GM18951 (cell line): ENCODE measurements around the gene CARD11.
A peak's percentile ranks its signal among the peaks of the same experiment; 100 is the strongest.

Experiments
- POLR2A ChIP-seq: IDR thresholded peaks from 4 replicates; pipeline ENCODE4 v1.6.1; 2011; ENCODE audit warnings: mild to moderate bottlenecking; ENCODE audit not compliant: insufficient read length, insufficient read depth; ENCODE audit errors: extremely low read depth
- in situ Hi-C: fragments of 300-500 bp; cut with MboI; formaldehyde crosslinking; loops from one replicate; pipeline ENCODE4 v1.12.0; 2022; ENCODE audit warnings: low sequenced_read_pairs, mixed read lengths, inconsistent platforms; ENCODE audit not compliant: unreplicated experiment

The CARD11 gene

DNA sequence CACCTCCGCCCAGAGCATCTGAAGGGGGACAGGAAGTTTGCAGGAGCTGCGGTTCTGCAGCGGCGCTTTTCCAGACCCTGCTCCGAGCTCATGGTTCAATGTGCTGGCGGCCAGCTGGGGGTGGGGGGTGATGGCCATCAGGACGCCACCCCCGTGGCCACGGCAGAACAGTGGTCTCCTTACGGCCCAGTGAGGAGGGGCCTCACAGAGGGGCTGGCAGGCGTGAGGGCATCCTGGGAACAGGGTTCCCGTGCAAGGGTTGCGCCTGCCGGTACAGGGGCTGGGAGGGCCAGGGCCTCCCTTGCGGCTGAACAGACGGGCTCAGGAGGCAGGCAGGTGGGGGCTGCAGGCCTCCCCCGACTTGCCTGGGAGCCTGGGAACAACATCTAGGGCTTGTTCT, 160.6 kb downstream of the CARD11 start:
- in situ Hi-C loops = no loop called here
- no peak for TF ChIP-seq POLR2A

DNA sequence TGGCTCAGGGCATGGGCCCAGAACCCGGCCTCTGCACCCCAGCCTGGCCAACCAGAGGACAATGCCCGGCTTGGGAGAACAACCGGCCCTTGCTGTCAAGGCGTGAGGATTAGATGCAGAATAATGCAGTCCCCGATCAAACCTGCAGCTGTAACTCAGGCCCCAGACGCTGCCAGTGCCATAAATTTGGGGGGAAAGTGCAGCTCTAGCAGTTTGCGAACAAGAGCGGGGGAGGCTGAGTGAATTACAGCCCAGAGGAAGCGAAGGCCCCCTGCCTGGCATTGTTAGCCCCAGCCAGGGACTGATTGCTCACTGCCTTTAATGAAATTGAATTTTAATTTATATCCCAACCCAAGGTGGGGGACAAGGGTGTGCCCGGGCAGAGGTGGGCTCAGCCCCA, 161.6 kb downstream of the CARD11 start:
- in situ Hi-C loops = no loop called here

DNA sequence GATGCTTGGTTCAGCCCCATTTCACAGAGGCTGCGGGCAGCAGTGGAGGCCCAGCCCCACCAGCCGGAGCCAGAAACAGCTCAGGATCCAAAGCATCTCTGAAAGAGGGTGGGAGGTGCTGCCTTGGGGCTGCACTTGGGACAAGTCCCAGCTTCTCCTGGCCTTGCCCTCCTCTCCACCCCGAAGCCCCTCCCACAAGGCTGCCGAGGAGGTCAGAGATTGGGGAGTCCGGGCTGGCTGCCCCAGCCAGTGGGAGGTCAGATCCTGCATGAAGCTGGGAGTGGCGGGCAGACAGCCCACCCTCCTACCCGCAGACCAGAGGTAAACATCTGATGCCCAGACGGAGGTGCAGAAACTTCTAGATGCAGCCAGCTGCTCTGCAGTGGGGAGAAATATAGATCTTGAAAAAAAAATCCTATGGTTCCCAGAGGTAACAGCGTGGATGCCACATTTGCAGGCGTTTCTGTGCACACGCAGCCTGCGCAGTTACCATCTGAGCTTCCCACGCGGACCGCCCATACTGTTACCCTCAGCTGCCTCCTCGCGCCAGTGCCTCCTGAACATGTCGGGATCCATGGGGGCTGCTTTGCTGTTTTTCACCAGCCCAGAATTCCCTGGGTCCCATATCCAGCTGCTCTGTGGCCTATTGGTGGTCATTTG, 162.7 kb downstream of the CARD11 start:
- in situ Hi-C loops = no loop called here
- no peak for TF ChIP-seq POLR2A

More for the DNA sequence above, 161.6 kb downstream of the CARD11 start:
- no peak for TF ChIP-seq POLR2A

DNA sequence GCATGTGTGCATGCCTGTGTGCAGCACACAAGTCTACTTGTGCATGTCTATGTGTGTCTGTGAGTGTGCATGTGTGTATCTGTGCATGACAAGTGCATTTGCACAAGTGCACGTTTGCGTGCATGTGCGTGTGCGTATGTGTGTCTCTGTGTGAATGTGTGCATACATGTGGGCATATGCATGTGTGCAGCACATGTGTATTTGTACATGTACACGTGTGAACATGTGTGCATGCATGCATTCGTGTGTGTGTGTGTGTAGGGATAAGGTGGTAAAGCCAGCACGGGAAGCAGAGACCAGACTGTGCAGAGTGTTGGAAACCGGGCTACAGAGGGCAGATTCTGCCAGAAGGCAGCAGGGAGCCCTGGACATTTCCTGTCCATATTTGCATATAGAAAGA, 163.6 kb downstream of the CARD11 start:
- in situ Hi-C loops = no loop called here
- TF ChIP-seq POLR2A = no peak

DNA sequence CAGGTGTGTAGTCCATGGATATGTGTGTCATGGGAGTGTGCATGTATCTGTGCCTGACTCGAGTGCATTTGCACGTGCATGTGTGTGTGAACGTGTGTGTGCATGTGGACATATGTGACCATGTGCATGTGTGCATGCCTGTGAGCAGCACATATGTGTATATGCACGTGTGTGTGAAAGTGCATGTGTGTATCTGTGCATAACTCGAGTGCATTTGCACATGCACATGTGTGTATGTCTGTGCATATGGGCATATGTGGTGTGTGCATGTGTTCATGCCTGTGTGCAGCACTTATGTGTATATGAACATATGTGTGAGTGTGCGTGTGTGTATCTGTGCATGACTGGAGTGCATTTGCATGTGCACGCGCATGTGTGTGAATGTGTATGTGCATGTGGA, 164.3 kb downstream of the CARD11 start:
- in situ Hi-C loops = no loop called here
- no peak for TF ChIP-seq POLR2A

DNA sequence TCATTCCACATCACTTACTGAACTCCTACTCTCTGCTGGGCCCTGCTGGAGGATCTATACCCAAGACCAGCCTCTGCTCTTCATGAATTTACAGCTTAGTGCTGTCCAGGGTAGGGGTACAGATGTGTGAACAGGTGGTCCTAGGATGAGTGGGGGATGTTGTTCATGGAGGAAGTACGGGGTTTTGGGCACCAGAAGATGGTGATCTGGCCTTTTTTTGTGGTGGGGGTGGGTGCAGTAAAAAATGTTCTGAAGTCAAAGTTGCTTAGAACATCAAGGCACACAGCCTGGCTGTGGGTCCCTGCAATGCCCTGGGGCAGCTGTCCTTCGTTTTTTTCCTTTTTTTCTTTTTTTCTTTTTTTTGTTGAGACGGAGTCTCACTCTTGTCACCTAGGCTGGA, 165.4 kb downstream of the CARD11 start:
- in situ Hi-C loops = no loop called here
- no peak for TF ChIP-seq POLR2A

DNA sequence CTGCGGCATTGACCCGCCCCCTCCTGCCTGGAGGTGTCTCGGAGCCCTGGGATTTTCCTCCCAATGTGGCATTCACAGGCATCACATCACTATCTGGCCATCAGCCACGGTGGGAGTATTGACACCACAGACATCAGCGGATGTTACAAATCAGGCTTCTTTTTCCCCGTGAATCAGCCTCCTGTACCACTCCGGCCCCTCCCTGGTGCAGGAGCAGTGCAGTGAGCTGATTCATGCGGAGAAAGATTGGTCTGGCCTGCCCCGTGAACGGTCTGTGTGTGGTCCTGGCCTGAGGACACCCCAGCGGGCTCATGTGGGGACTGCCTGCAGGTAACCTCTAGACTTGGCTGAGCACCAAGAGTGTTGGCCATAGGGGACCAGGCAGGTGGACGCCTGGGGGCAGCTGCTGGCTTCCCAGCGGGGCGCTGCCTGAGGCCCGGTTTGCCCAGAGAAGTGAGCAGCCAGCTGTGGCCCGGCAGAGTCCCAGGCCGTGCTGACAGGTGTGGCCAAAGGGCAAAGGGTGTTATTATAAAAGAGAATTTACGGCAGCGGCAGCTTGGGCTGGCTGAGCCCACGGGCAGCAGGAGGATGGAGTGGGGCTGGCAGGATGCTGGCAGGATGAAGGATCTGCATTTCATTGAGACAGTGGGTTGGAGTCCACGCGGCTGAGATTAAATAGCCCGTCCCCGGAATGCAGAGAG, 167.5 kb downstream of the CARD11 start:
- in situ Hi-C loops = no loop called here
- TF ChIP-seq POLR2A = no peak

DNA sequence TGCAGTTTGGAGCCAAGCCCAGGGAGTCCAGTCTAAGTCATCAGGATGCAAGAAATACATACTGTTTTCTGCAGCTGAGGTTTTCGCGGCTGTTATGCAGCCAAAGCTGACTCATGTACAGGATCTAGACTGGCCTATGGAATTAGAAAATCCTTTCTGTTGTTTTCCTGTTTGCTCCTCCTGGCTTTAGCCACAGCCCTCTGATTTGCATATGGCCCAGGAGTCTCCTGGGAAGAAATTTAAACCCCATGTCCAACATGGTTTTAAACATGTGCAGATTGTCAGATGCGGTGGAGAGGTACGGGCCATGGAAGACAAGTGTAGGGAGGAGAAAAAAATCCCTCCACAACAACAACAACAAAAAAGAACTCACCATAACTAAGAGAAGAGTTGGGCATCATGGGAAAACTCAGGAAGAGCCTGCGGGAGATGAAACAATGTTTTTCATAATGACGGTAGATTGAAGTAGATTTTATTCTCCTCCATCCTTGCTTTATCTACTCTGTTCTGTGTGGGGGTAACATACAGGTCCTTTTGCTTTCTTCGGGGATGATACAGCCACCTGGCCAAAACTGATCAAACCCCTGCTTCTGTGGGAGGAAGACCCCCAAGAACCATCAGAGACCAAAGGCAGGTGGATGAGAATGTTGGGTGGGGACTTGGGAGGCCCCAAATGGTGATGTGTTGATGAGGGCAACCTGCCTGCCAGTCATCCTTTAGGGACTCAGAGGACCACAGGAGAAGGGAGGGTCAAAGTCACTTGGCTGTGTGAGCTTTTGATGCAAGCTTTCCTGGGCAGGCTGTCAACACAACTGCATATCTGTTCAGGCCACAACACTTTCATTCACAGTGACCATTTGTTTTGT, 169.7 kb downstream of the CARD11 start:
- in situ Hi-C loops = no loop called here
- peak; percentile 49 for TF ChIP-seq POLR2A

DNA sequence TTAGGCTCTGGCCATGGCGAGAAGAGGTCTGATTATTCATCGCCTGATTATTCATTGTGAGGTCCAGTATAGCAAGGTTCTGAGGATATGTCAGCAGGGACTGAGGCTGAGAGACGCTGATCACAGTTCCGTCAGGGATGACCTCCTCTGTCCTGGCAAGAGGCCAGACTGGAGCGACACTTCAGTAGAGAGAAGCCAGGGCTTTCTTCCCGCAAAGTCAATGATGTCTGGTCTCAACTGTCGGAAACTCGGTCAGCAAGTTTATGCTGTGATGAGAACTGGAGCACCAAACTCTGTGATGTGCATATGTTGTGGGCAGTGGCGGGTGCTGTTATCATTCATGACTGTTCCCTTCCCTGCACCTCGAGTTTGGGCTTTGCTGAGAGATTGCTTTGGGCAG, 170.5 kb downstream of the CARD11 start:
- in situ Hi-C loops = no loop called here
- no peak for TF ChIP-seq POLR2A

DNA sequence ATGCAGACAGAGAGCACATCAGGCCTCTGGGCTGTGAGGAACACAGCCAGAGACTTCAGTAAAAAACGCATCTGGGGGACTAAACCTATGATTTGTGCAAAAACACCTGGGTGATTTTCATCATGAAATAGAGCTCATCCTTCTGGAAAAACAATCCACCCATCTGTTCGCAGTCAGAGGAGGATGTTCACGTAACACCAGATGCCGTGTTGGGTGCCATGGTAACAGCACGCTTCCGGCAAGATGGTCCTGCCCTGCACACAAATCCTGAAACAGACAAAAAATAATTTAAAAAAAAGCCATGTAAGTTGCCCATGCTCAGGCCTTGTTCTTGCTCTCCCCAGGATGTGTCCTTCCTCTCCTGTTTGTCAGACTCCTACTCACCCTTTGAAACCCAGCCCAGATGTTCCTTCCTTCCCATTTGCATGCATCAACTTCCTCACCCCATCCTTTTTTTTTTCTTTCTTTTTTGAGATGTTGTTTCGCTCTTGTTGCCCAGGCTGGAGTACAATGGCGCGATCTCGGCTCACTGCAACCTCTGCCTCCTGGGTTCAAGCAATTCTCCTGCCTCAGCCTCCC, 171.3 kb downstream of the CARD11 start:
- in situ Hi-C loops = no loop called here
- no peak for TF ChIP-seq POLR2A

DNA sequence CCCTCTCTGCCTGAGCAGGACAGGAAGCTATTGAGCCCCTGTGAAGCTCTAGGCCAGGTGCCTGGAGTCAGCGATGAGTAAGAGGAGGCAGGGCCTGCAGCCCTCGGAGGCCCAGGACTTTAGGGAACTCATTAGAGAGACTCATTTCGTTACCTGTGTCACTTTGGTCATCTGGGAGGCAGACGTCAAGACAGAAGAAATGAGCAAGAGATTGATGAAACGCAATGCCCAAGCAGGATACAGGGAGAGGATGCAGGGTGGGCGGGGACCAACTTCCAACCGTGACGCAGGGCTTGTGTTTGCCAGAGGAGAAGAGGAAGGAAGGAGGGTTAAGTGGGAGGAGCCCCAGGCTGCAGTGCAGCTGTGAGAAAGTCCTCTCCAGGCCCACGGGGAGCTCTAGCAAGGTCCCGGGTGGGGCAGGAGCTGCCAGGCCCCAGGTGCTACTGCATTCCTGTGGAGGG, 173.2 kb downstream of the CARD11 start:
- in situ Hi-C loops = no loop called here
- TF ChIP-seq POLR2A = no peak

DNA sequence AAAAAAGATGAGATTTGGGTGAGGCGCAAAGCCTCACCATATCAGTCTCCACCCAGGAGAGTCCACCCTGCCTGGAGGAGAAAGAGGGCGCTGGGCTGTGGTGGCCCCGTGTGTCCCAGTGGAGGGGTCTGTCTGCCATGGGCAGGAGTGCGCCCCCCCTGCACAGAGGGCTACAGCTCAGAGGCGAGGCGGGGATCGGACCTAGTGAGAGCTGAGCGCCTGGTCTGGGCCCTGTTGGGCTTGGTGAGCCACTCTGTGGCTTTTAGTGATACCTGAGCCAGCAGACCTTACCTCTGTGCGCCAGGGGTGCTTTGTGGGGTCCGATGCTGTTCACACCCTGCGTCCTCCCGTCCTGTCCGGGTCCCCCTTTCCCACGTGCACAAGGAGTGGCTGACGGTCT, 173.7 kb downstream of the CARD11 start:
- in situ Hi-C loops = loop anchor here (10.0 kb wide), 1 partner anchor 285 kb away; no protein-coding TSS in a partner anchor
- TF ChIP-seq POLR2A = no peak

DNA sequence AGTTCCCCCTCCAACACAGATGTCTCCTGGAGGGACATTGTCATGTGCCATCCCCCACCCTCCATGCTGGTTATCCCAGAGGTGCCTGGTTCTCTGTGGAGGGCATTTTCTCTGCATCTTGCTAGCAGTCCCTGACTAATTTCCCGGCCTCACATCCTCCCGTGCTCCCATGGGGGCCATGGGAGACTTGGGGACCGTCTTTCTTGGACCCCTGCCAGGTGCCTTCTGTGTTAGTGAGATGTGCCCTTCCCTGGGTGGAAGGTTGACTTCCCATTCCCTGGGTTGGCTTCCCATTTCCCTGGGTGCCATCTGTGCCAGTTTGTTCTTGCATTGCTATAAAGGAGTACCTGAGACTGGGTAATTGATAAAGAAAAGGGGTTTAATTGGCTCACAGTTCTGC, 177.1 kb downstream of the CARD11 start:
- in situ Hi-C loops = loop anchor here (10.0 kb wide), 1 partner anchor 288 kb away; no protein-coding TSS in a partner anchor
- TF ChIP-seq POLR2A = no peak
